Measurements from ENCODE around the gene TRPC6. TPM values are rescaled to one million over a fixed set of nuclear protein-coding genes. Genes with fewer than 3 reads are reported as not detected.

Gene TRPC6
- polyA plus RNA-seq, 1 donor (not counting 4 experiments of a cell fraction or from before 2014, with no cell fraction given), result 0.04 TPM

DNA sequence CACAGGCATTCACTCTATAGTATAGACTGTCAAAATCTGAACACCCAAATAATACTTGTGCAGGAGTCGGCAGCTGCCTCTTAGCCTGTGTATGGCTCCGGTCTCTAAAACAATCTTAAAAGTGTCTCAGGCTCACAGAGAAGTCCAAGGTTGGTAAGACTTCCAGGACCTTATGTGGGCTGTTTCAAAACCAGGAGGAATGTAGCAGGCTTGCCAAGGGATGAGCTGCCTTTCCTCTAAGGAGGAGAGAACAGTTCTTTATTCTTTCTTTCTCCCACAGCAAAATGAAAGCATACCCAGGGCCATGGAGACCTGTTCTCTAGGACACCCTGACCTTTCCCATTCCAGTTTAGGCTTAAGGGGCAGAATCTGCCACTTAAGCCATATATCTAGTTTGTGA is 176.5 kb downstream of the TRPC6 start:
- no peak overlapping the region for H3K27ac ChIP-seq (ENCODE audit: control insufficient read depth, insufficient read depth, low read length)
- H3K4me3 ChIP-seq (ENCODE audit: control insufficient read depth in 2 of 3, extremely low read depth in 1 of 3, insufficient read depth in 2 of 3, low read depth in 1 of 3, low read length in 3 of 3), result no peak overlapping the region
- no peak for FAIRE-seq

More for the DNA sequence above, 176.5 kb downstream of the TRPC6 start:
- TF ChIP-seq EZH2 (IDR thresholded peaks at IDR 0.05; ENCODE audit: low read length), result no peak
- TF ChIP-seq, protein P1, sequence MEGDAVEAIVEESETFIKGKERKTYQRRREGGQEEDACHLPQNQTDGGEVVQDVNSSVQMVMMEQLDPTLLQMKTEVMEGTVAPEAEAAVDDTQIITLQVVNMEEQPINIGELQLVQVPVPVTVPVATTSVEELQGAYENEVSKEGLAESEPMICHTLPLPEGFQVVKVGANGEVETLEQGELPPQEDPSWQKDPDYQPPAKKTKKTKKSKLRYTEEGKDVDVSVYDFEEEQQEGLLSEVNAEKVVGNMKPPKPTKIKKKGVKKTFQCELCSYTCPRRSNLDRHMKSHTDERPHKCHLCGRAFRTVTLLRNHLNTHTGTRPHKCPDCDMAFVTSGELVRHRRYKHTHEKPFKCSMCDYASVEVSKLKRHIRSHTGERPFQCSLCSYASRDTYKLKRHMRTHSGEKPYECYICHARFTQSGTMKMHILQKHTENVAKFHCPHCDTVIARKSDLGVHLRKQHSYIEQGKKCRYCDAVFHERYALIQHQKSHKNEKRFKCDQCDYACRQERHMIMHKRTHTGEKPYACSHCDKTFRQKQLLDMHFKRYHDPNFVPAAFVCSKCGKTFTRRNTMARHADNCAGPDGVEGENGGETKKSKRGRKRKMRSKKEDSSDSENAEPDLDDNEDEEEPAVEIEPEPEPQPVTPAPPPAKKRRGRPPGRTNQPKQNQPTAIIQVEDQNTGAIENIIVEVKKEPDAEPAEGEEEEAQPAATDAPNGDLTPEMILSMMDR (optimal IDR thresholded peaks at IDR 0.05 in 1 of 3, IDR thresholded peaks at IDR 0.05 in 1 of 3, conservative IDR thresholded peaks at IDR 0.05 in 1 of 3; ENCODE audit: extremely low read depth in 1 of 3, insufficient read depth in 2 of 3, low read length in 3 of 3), result no peak
- no peaks in the 10 kb centered on the region for H3K9me3 ChIP-seq (ENCODE audit: control insufficient read depth, low read depth, low read length)
- no peaks in the 10 kb centered on the region for H3K36me3 ChIP-seq (ENCODE audit: control insufficient read depth in 2 of 2, extremely low read depth in 1 of 2, insufficient read depth in 2 of 2, low read length in 2 of 2)
- H3K27me3 ChIP-seq (ENCODE audit: control insufficient read depth, extremely low read depth, insufficient read depth, low read length), result peaks cover 5% of the 10 kb centered on the region
- H2AFZ ChIP-seq (ENCODE audit: control insufficient read depth, low read length), result no peak overlapping the region
- no peaks in the 10 kb centered on the region for H4K20me1 ChIP-seq (ENCODE audit: control insufficient read depth, extremely low read depth, insufficient read depth, low read length)
- dilution Hi-C loops (cut with MboI; ENCODE audit: extremely low pct_ligation_motif_present, low sequenced_read_pairs), result no loop called here
- H3K9ac ChIP-seq (ENCODE audit: control insufficient read depth, extremely low read depth, insufficient read depth, low read length), result no peak overlapping the region
- no peaks in the 10 kb centered on the region for H3K4me1 ChIP-seq (ENCODE audit: control insufficient read depth, extremely low read depth, insufficient read depth, low read length)
- H3K79me2 ChIP-seq (ENCODE audit: control insufficient read depth, insufficient read depth, low read length), result no peaks in the 10 kb centered on the region
- no peaks in the 10 kb centered on the region for H3K9me1 ChIP-seq (ENCODE audit: control insufficient read depth, extremely low read depth, insufficient read depth, low read length)
- H3K4me2 ChIP-seq (ENCODE audit: control insufficient read depth, extremely low read depth, insufficient read depth, low read depth, low read length), result no peak overlapping the region
- DNase-seq (ENCODE audit: low read depth, low spot score), result no peak

Small RNA genes lying within 50 kb of the gene (small RNA-seq; reads per million reads assigned to genes)
- gene MIR3920 (ENCODE audit: insufficient read length in 3 of 3, low read depth in 3 of 3, low replicate concordance in 1 of 3), result 0 reads per million in 3 experiments

All from keratinocyte (primary cell).